Esophagus mucosa (tissue), 1 donor: Measurements from ENCODE around the gene C5AR1. TPM values are rescaled to one million over a fixed set of nuclear protein-coding genes. Genes with fewer than 3 reads are reported as not detected.

Source experiments
- ATAC-seq: fragments of 200-7000 bp; cut with Tn5 transposase; one replicate; pipeline ENCODE4 v1.9.1; 2020
- total RNA-seq: library from RNA; stranded (reverse); gene quantifications from one replicate; pipeline ENCODE4 v1.2.4, GENCODE V29; 2023
- donor health status: DM: yes; HTN: yes; CAD: no.

Gene C5AR1
- total RNA-seq, 1 donor from 2014 or later: 1.1 TPM

GRCh38 chr19:47370045-47370611 is 60.5 kb downstream of the C5AR1 start:
- ATAC-seq: peak; percentile 63

- ATAC-seq: no peak
Observed at GRCh38 chr19:47371261-47371660, 61.6 kb downstream of the C5AR1 start.

Other genes starting within 250 kb of the C5AR1 start
- gene ZC3H4, start 196.1 kb upstream of the C5AR1 start, total RNA-seq: 28.1 TPM
- 53.2 TPM for gene SAE1, start 179.0 kb upstream of the C5AR1 start, total RNA-seq
- 1.6 TPM for gene BBC3, start 78.7 kb upstream of the C5AR1 start, total RNA-seq
- 14.6 TPM for gene CCDC9, start 53.3 kb upstream of the C5AR1 start, total RNA-seq
- 7.3 TPM for gene INAFM1, start 35.0 kb upstream of the C5AR1 start, total RNA-seq
- 1.7 TPM for gene C5AR2, start 22.3 kb downstream of the C5AR1 start, total RNA-seq
- gene DHX34, start 39.5 kb downstream of the C5AR1 start, total RNA-seq: 7.9 TPM
- 0.64 TPM for gene MEIS3, start 109.7 kb downstream of the C5AR1 start, total RNA-seq
- 0.12 TPM for gene SLC8A2, start 162.0 kb downstream of the C5AR1 start, total RNA-seq
- 9.8 TPM for gene KPTN, start 174.4 kb downstream of the C5AR1 start, total RNA-seq
- 96.2 TPM for gene NAPA, start 205.2 kb downstream of the C5AR1 start, total RNA-seq